GM21529 (cell line): ENCODE results near the gene UPK1A.
"Not testable (repeated sequence)": the region's sequence is repeated elsewhere in the genome, so short reads cannot be mapped to it uniquely, and the experiment has no call there.

Experiments used
- ATAC-seq: cut with Tn5 transposase; IDR thresholded peaks from one replicate; pipeline ENCODE4 v1.9.1; 2021; ENCODE audit not compliant: unreplicated experiment

UPK1A gene

GRCh38 chr19:35716801-35717664, 50.7 kb downstream of the UPK1A start:
- ATAC-seq, result peak; percentile 53

DNA sequence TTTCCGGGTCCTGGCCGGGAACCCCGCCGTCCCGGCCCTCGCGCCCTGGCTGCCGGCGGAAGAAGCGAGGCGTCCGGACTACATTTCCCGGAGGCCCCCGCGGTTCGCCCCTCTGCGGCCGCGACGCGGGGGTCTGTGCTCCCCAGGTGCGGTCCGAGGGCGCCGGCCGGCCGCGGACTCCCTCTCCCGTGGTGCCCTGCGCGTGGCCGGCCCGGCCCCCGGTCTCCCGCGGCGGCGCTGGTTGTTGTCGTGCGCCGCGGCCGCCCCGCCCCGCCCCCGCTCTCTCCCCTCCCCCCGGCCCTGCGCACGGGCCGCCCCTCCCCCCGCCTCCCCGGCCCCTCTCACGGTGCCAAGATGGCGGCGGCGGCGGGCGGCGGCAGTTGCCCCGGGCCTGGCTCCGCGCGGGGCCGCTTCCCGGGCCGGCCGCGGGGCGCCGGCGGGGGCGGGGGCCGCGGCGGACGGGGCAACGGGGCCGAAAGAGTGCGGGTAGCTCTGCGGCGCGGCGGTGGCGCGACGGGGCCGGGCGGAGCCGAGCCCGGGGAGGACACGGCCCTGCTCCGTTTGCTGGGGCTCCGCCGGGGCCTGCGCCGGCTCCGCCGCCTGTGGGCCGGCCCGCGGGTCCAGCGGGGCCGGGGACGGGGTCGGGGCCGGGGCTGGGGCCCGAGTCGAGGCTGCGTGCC, 51.5 kb downstream of the UPK1A start, which contains the start of gene KMT2B:
Gene KMT2B, plus strand, starts transcription at position 339 of the 680 bp plus-strand sequence. Its CDS starts 16 bp downstream, at position 355.
- ATAC-seq, result no peak

DNA sequence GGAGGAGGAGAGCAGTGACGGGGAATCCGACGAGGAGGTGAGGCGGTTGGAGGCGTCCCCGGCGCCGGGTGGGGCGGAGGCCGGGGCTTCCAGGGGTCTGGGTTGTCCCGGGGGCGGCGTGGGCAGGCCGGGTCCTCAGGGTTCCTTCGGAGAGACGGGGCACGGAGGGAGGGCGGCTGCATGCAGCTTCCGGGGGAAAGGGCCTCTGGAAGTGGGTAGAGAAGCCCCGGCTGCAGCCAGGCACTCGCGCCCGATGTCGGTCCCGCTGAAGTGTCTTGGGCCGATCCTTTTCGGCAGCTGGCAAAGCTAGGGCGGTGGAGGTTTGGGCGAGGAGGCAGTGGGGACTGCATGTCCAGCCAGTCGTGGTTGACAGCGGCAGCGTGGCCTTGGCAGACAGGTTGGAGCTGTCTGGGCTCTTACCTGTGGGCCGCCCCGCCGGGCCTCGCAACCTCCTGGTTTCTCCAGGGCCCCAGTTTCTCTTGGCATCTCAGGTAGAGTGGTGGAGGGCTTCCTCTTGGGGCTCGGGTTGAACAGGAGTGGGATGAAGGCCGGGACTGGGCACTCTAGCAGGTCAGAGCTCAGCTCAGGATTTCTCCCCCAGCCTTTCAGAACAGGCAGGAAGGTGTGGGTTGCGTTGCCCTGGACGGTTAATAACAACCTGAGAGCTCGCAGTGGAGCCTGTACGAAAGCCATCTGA, 52.2 kb downstream of the UPK1A start:
- no peak for ATAC-seq

DNA sequence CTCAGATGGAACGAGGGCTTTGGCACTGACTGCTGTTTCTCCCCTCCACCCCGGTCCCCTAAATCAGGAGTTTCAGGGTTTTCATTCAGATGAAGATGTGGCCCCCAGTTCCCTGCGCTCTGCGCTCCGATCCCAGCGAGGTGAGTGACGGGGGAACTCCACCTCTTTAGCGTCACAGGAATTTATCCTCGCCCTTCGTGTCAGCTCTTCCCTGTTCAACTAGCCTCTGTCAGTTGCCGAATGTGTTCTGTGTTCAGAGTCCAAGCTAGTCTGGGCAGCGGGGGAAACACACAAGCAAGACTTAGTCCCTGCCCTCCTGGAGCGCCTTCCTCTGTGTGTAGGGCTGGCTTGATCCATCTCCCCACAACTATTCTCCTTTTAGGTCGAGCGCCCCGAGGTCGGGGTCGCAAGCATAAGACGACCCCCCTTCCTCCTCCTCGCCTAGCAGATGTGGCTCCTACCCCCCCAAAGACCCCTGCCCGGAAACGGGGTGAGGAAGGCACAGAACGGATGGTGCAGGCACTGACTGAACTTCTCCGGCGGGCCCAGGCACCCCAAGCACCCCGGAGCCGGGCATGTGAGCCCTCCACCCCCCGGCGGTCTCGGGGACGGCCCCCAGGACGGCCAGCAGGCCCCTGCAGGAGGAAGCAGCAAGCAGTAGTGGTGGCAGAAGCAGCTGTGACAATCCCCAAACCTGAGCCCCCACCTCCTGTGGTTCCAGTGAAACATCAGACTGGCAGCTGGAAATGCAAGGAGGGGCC, 53.3 kb downstream of the UPK1A start:
- no peak for ATAC-seq

DNA sequence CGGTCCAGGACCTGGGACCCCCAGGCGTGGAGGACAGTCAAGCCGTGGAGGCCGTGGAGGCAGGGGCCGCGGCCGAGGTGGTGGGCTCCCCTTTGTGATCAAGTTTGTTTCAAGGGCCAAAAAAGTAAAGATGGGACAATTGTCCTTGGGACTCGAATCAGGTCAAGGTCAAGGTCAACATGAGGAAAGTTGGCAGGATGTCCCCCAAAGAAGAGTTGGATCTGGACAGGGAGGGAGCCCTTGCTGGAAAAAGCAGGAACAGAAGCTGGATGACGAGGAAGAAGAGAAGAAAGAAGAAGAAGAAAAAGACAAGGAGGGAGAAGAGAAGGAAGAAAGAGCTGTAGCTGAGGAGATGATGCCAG, 53.8 kb downstream of the UPK1A start:
- ATAC-seq, result no peak

DNA sequence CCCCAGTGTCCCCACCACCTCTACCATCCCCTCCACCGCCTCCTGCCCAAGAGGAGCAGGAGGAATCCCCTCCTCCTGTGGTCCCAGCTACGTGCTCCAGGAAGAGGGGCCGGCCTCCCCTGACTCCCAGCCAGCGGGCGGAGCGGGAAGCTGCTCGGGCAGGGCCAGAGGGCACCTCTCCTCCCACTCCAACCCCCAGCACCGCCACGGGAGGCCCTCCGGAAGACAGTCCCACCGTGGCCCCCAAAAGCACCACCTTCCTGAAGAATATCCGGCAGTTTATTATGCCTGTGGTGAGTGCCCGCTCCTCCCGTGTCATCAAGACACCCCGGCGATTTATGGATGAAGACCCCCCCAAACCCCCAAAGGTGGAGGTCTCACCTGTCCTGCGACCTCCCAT, 54.3 kb downstream of the UPK1A start:
- ATAC-seq, result no peak

DNA sequence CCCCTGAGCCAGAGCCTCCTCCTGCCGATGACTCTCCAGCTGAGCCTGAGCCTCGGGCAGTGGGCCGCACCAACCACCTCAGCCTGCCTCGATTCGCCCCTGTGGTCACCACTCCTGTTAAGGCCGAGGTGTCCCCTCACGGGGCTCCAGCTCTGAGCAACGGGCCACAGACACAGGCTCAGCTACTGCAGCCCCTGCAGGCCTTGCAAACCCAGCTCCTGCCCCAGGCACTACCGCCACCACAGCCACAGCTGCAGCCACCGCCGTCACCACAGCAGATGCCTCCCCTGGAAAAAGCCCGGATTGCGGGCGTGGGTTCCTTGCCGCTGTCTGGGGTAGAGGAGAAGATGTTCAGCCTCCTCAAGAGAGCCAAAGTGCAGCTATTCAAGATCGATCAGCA, 55.1 kb downstream of the UPK1A start:
- ATAC-seq, result no peak

- no peak for ATAC-seq
Observed at GRCh38 chr19:35722461-35722860, 56.1 kb downstream of the UPK1A start.

DNA sequence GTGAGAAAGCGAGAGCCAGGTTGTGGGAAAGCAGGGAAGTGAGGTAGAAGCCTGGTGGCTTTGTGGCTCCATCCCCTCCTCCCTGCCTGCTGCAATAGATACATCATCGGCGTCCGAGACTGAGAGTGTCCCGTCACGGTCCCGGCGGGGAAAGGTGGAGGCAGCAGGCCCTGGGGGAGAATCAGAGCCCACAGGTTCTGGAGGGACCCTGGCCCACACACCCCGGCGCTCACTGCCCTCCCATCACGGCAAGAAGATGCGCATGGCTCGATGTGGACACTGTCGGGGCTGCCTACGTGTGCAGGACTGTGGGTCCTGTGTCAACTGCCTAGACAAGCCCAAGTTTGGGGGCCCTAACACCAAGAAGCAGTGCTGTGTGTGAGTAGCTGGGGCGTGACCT, 56.6 kb downstream of the UPK1A start:
- ATAC-seq, result no peak

GRCh38 chr19:35723671-35724070, 57.4 kb downstream of the UPK1A start:
- ATAC-seq, result no peak

GRCh38 chr19:35724132-35724531, 57.8 kb downstream of the UPK1A start:
- ATAC-seq, result not testable (repeated sequence)

DNA sequence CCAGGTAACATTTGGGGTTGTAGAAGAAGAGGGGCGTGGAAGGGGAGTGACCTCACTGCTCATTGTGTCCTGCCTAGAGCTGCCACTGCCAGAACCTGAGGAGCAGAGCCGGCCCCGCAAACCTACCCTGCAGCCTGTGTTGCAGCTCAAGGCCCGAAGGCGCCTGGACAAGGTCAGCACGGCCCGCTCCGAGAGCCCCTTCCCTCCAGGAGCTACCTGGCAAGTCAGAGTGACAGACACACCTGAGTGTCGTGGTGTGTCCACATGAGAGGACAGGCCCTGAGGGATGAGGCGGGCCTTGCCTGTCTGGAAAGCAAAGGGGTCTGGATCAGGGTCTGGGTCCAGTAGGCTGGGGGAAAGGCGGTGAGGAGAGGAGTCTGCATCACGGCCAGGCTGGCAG, 58.2 kb downstream of the UPK1A start:
- ATAC-seq, result no peak

- no peak for ATAC-seq
Observed at GRCh38 chr19:35725216-35725861, 59.0 kb downstream of the UPK1A start.

- ATAC-seq, result no peak
Observed at GRCh38 chr19:35727053-35727955, 61.0 kb downstream of the UPK1A start.
